Stomach (tissue), 4 donors: Measurements from ENCODE around the gene ROBO1.

ENCODE experiments used
- EP300 ChIP-seq: sonication (generic); formaldehyde crosslinking; IDR thresholded peaks from one replicate; pipeline ENCODE4 v1.6.1; 2017; ENCODE audit warnings: antibody characterized with exemption
- POLR2A ChIP-seq, 4 donors: fragments of 450-650 bp; IDR thresholded peaks; one replicate each; pipeline ENCODE4 v1.6.1; 2016; ENCODE audit warnings: antibody characterized with exemption in 4 of 4, control low read depth in 2 of 4, mild to moderate bottlenecking in 1 of 4, moderate library complexity in 1 of 4
- POLR2AphosphoS5 ChIP-seq, 3 donors: sonication (generic); formaldehyde crosslinking; IDR thresholded peaks; one replicate each; pipeline ENCODE4 v1.6.1; 2016; ENCODE audit warnings: antibody characterized with exemption in 3 of 3
- TF ChIP-seq, protein P1 (sequence below), 7 experiments: fragments of 450-650 bp in 4 of 7; fragments of 200-600 bp in 3 of 7; sonication (generic) in 3 of 7; IDR thresholded peaks; one replicate each; pipeline ENCODE4 v1.5.1; 2016 to 2019; ENCODE audit warnings: antibody characterized with exemption in 7 of 7, control low read depth in 2 of 7, mild to moderate bottlenecking in 1 of 7

DNA sequence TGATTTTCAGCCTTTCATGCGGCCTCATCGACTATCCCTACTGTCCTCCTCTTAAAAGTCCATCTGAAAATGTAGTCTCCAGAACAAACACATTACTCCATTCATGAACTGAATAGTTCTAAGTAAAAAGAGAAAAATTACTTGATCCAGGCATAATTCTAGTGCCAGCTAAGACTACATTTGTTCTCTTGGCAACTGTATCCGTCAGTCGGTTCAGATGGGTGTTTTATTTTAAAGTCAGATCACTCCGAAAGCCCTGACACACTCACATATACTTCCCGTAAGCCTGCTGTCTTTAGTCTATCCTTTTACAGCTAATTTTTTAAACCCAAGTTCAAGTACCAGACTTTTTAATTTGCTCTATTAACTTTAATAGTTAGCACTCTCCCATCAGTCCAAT is 1102.7 kb downstream of the ROBO1 start:
- TF ChIP-seq, protein P1, sequence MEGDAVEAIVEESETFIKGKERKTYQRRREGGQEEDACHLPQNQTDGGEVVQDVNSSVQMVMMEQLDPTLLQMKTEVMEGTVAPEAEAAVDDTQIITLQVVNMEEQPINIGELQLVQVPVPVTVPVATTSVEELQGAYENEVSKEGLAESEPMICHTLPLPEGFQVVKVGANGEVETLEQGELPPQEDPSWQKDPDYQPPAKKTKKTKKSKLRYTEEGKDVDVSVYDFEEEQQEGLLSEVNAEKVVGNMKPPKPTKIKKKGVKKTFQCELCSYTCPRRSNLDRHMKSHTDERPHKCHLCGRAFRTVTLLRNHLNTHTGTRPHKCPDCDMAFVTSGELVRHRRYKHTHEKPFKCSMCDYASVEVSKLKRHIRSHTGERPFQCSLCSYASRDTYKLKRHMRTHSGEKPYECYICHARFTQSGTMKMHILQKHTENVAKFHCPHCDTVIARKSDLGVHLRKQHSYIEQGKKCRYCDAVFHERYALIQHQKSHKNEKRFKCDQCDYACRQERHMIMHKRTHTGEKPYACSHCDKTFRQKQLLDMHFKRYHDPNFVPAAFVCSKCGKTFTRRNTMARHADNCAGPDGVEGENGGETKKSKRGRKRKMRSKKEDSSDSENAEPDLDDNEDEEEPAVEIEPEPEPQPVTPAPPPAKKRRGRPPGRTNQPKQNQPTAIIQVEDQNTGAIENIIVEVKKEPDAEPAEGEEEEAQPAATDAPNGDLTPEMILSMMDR (IDR thresholded peaks at IDR 0.05) = no peak
- TF ChIP-seq POLR2A (IDR thresholded peaks at IDR 0.05) (no peak), EP300 (no peak), POLR2AphosphoS5 (IDR thresholded peaks at IDR 0.05) (no peak)
